C4-2B (cell line): Measurements from ENCODE around the gene ALKBH1.

ENCODE experiments used
- ZFX ChIP-seq: fragments of 450-650 bp; IDR thresholded peaks from 2 replicates; pipeline ENCODE4 v1.6.1; 2017
- TF ChIP-seq, protein P1 (sequence below): fragments of 450-650 bp; conservative IDR thresholded peaks from 2 replicates; pipeline ENCODE4 v1.5.1; 2017; ENCODE audit warnings: mild to moderate bottlenecking

DNA sequence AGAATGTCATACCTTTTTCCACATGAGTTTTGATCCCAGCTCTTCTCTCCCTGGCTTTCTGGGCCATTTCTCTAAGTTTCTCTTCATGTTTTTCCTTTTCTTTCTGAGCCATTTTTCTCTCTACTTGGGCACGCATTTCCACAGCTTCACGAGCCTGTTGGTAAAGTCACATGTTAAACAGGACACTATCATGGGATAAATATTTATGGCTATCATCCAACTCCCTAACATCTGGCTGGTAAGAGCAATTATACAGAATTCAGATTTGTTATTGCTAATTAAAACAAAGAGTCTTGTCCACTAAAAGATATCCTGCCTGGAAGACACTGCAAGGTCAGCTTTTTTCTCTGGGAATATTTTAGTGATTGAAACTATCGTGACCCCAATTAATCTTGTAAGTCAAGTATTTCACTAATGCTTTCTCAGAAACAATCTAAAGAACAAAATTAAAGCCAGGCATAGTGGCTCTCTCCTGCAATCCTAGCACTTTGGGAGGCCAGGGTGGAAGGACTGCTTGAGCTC is 23.2 kb upstream of the ALKBH1 start:
- TF ChIP-seq, protein P1, sequence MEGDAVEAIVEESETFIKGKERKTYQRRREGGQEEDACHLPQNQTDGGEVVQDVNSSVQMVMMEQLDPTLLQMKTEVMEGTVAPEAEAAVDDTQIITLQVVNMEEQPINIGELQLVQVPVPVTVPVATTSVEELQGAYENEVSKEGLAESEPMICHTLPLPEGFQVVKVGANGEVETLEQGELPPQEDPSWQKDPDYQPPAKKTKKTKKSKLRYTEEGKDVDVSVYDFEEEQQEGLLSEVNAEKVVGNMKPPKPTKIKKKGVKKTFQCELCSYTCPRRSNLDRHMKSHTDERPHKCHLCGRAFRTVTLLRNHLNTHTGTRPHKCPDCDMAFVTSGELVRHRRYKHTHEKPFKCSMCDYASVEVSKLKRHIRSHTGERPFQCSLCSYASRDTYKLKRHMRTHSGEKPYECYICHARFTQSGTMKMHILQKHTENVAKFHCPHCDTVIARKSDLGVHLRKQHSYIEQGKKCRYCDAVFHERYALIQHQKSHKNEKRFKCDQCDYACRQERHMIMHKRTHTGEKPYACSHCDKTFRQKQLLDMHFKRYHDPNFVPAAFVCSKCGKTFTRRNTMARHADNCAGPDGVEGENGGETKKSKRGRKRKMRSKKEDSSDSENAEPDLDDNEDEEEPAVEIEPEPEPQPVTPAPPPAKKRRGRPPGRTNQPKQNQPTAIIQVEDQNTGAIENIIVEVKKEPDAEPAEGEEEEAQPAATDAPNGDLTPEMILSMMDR, result no peak
- TF ChIP-seq ZFX, result no peak
